HG03521 (cell line): ENCODE measurements around the gene FAM216A.
"Not testable (repeated sequence)": the region's sequence is repeated elsewhere in the genome, so short reads cannot be mapped to it uniquely, and the experiment has no call there.

ENCODE experiments used
- ATAC-seq: cut with Tn5 transposase; IDR thresholded peaks from one replicate; pipeline ENCODE4 v1.9.1; 2021; ENCODE audit warnings: mild to moderate bottlenecking, moderate library complexity; ENCODE audit not compliant: unreplicated experiment

The FAM216A gene, protein sequence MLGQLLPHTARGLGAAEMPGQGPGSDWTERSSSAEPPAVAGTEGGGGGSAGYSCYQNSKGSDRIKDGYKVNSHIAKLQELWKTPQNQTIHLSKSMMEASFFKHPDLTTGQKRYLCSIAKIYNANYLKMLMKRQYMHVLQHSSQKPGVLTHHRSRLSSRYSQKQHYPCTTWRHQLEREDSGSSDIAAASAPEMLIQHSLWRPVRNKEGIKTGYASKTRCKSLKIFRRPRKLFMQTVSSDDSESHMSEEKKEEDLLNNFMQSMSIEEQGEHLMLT

DNA sequence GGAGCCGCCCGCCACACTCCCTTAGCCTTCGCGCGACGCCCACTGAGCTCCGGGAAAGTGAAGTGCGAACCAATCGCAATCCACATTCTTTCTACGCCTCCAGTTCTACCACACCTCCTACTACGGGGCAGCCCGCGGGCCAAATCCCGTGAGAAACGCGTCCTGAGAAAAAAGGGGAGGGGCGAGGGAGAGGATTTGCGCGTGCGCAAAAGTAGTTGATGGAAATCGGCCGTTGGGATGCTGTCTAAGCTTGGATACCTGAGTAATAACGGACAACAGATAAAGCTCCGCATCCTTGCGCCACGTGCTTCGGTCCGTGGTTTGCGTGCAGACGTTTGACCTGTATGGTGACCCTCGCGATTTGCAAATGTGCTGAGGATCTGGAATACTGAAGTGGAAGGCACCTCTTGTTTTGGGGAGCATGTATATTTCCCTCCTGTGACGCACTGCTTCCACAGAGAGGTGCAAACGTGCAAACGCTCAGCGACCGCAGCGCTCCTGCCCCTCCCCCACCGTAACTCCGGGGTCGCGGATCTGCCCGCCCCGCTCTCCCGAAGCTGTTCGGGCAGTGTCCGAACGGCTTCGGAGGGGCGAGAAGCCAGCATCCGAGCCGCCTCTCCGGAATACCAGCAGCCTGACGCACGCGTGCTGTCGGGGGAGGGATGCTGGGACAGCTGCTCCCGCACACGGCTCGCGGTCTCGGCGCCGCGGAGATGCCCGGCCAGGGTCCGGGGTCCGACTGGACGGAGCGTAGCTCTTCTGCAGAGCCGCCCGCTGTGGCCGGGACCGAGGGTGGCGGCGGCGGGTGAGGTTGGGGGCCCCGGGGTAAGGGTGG lies at the start of gene FAM216A, which contains the start of gene GPN3:
Gene FAM216A (plus strand): TSS at position 632 of the 835 bp plus-strand sequence. CDS start 31 bp downstream, at position 663.
Gene GPN3 (minus strand): TSS at position 44 of the 835 bp plus-strand sequence. CDS start 54 bp downstream, outside the sequence.
- ATAC-seq = peak; percentile 77

GRCh38 chr12:110420644-110421043 lies 48.0 kb upstream of the FAM216A start:
- not testable (repeated sequence) for ATAC-seq

DNA sequence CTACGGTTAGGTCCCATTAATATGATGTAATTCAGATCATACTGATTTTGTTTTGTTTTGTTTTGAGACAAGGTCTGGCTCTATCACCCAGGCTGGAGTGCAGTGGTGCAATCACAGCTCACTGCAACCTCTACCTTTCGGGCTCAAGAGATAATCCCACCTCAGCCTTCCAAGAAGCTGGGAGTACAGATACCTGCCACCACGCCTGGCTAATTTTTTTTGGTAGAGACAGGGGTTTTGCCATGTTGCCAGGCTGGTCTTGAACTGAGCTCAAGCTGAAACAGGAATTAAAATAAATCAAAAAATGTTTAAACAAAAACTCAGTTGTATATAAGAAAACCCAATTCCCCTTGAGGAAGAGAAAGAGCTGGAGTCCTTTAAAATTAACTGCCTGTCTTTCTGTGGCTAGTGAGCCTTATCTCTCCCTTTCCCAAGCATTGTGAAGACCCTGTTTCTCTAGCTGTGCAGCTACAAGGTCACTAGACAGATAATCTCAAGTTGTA lies 47.4 kb upstream of the FAM216A start:
- ATAC-seq = no peak

DNA sequence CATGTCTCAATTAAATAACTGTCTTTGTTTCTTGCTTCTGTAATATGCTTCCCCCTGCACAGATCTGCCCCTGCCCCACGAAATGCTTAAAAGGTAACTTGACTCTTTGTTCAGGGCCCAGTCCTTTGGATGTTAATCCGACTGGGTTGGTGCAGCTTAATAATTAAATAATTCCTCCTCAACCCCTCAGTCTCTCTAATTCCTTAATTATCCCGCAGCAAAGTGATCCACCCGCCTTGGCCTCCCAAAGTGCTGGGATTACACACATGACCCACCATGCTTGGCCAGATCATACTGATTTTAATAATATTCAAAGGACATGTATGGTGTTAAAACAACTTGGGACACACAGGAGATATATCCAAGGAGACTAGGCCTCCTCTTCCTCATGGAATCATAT lies 46.9 kb upstream of the FAM216A start:
- no peak for ATAC-seq

DNA sequence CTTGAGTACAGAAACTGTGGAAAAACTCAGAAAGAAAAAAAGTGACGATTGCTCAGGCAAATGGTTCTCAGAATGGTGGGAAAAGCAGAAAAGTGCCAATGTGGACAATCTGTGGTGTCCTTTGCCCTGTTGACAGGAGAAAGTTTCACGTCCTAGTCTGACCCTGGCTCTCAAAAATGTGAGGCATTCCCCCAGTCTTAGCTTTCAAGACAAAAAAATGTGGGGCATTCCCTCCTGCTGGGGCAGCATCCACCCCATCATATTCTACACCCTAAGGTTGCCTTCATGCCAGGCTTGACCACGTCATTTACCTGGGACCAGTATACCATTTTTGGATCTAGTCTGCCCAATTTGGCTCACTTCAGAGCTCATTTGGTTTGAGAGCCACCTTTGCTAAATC lies 44.4 kb upstream of the FAM216A start:
- no peak for ATAC-seq

GRCh38 chr12:110426406-110426805 lies 42.2 kb upstream of the FAM216A start:
- ATAC-seq = no peak

GRCh38 chr12:110429676-110430075 lies 39.0 kb upstream of the FAM216A start:
- not testable (repeated sequence) for ATAC-seq

DNA sequence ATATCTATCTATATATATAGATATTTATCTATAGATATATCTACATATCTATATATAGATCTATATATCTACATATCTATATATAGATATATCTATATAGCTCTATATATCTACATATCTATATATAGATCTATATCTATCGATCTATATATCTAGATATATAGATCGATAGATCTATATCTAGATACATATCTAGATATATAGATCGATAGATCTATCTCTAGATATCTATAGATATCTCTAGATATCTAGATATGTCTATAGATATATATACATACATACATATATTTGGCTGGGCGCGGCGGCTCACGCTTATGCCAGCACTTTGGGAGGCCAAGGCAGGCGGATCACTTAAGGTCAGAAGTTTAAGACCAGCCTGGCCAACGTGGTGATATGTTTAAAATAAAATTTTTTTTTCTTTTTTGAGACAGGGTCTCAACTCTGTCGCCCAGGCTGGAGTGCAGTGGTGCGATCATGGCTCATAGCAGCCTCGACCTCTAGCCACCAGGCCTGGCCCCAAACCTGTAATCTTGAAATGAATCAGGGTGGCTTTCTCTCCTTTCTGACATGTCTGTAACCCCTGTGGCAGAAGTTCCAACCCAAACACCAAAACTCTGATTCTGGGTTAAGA lies 36.6 kb upstream of the FAM216A start:
- ATAC-seq = no peak

- ATAC-seq = no peak
These were observed 32.4 kb upstream of the FAM216A start for GRCh38 chr12:110436231-110436630.

DNA sequence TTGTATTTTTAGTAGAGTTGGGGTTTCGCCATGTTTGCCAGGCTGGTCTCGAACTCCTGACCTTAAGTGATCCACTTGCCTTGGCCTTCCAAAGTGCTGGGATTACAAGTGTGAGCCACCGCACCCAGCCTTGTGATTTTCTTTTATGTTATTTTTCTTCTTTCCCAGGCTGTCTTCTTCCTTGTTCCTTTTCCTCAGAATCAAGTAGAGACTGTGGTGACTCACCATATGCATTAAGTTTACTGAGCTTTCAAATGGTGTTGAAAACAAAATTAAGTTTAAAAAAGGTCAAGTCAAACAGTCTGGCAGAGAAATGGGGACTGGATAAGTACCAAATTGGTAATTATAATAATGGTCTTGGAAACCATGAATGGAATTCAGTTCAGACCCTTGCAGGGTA lies 24.2 kb upstream of the FAM216A start:
- no peak for ATAC-seq

DNA sequence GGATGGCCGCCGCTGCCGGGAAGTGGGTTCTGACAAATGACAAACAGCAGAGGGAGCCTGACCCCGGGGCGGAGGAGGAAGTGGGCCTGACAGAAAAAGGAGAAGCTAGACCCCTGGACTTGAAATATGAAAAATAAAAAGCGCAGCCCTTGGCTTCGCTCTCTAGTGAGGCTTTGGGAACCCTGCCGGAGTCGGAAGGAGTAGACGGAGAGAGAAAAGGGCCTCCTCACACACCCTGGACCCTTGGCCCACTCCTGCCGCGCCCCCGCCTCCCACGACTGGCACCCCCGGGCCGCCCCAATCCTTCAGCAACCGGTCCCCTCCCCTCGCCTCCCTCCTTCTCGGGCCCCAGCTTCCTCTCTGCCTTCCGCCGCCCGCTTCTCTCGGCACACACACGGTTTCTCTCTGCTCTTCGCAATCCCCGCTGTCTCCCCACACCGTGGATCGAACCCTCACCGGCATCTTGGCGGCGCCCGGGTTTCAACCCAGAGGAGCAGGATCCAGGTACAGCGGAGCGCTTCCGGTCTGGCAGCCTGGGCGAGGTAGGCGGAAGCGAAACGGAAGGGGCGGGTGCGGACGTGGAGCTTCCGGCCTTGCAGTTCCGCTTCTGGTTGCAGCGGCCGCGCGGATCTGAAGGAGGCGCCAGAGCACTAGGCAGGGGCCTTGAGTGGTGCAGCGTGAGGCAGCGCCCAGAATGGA lies 18.7 kb upstream of the FAM216A start, which contains the start of gene ARPC3:
Gene ARPC3 (minus strand): TSS at position 539 of the 699 bp plus-strand sequence. CDS start 77 bp downstream, at position 462.
- peak; percentile 92 for ATAC-seq

GRCh38 chr12:110451263-110451662 lies 17.4 kb upstream of the FAM216A start:
- ATAC-seq = no peak

GRCh38 chr12:110453569-110454296 lies 14.9 kb upstream of the FAM216A start:
- ATAC-seq = no peak

DNA sequence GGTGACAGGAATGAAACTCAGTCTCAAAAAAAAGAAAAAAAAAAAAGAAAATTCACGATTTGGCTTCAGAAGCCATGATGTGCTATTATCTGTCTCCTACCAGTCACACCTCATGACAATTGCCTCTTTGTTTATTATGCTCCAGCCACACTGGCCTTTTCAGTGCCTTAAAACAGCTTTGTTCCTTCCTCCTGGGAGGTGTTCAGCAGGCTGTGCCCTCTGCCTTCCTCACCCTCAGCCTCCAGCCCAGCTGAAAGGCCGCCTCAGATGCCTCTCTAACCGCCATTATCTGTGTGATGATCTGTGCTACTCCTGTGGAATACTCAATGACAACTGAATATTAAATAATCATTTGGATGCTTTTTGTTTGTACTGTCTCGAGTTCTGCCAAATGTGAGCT lies 9.9 kb upstream of the FAM216A start:
- ATAC-seq = no peak

- not testable (repeated sequence) for ATAC-seq
These were observed 7.5 kb upstream of the FAM216A start for GRCh38 chr12:110461189-110461588.

GRCh38 chr12:110465024-110465423 lies 3.6 kb upstream of the FAM216A start:
- ATAC-seq = no peak

DNA sequence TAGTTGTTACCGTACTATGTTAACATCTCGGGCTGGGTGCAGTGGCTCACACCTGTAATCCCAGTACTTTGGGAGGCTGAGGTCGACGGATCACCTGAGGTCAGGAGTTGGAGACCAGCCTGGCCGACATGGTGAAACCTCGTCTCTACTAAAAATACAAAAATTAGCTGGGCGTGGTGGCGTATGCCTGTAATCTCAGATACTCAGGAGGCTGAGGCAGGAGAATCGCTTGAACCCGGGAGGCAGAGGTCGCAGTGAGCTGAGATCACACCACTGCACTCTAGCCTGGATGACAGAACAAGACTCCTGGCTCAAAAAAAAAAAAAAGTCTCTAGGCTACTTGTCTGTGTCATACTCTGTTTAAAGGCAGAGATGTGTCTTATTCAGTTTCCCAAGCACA lies 2.9 kb upstream of the FAM216A start:
- ATAC-seq = not testable (repeated sequence)

- ATAC-seq = no peak
These were observed 1.9 kb upstream of the FAM216A start for GRCh38 chr12:110466791-110467190.

GRCh38 chr12:110467847-110468213 lies 815 bp upstream of the FAM216A start:
- ATAC-seq = no peak

DNA sequence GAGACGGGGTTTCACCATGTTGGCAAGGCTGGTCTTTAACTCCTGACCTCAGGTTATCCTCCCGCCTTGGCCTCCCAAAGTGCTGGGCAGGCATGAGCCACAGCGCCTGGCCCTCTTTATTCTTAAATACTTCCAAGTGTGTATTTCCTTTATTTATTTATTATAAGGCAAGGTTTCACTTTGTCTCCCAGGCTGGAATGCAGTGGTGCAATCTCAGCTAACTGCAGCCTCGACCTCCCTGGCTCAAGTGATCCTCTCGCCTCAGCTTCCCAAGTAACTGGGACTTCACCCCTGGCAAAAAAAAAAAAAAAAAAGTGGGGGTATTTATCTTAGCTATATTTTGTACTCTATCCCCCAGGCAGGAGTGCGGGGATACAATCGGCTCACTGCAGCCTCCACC lies 6.8 kb downstream of the FAM216A start:
- no peak for ATAC-seq
